Panc1 (cell line): Measurements from ENCODE around the gene PHC3.

Experiments used
- POLR2AphosphoS5 ChIP-seq: IDR thresholded peaks from 2 replicates; pipeline ENCODE4 v1.6.1; 2012; ENCODE audit warnings: mild to moderate bottlenecking, low read depth, low read length, moderate library complexity
- SIN3A ChIP-seq: IDR thresholded peaks from 2 replicates; pipeline ENCODE4 v1.6.1; 2012; ENCODE audit warnings: low read depth, mild to moderate bottlenecking, low read length, moderate library complexity, borderline replicate concordance; ENCODE audit not compliant: insufficient read depth
- TF ChIP-seq, protein P1 (sequence below): fragments of 450-650 bp; IDR thresholded peaks from 2 replicates; pipeline ENCODE4 v1.5.1; 2017; ENCODE audit warnings: mild to moderate bottlenecking
- TF ChIP-seq, protein P2 (sequence below), 2 experiments: IDR thresholded peaks; 2 replicates each; pipeline ENCODE4 v1.6.1; 2011 to 2012; ENCODE audit warnings: low read depth in 2 of 2, control low read depth in 1 of 2, low read length in 1 of 2, mild to moderate bottlenecking in 1 of 2, moderate library complexity in 1 of 2; ENCODE audit not compliant: insufficient read depth in 1 of 2

DNA sequence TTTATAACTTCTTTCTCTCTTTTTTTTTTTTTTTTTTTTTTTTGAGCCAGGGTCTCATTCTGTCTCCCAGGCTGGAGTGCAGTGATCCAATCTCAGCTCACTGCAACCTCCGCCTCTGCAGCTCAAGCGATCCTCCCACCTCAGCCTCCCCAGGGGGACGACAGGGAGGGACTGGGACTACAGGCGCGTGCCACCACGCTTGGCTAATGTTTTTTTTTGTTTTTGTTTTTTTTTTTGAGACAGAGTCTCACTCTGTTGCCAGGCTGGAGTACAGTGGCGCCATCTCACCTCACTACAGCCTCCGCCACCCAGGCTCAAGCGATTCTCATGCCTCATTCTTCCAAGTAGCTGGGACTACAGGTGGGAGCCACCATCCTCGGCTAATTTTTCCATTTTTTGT lies 23.0 kb upstream of the PHC3 start:
- no peak for TF ChIP-seq POLR2AphosphoS5
- TF ChIP-seq, protein P1, sequence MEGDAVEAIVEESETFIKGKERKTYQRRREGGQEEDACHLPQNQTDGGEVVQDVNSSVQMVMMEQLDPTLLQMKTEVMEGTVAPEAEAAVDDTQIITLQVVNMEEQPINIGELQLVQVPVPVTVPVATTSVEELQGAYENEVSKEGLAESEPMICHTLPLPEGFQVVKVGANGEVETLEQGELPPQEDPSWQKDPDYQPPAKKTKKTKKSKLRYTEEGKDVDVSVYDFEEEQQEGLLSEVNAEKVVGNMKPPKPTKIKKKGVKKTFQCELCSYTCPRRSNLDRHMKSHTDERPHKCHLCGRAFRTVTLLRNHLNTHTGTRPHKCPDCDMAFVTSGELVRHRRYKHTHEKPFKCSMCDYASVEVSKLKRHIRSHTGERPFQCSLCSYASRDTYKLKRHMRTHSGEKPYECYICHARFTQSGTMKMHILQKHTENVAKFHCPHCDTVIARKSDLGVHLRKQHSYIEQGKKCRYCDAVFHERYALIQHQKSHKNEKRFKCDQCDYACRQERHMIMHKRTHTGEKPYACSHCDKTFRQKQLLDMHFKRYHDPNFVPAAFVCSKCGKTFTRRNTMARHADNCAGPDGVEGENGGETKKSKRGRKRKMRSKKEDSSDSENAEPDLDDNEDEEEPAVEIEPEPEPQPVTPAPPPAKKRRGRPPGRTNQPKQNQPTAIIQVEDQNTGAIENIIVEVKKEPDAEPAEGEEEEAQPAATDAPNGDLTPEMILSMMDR, result no peak
- TF ChIP-seq SIN3A, result no peak
- TF ChIP-seq, protein P2, sequence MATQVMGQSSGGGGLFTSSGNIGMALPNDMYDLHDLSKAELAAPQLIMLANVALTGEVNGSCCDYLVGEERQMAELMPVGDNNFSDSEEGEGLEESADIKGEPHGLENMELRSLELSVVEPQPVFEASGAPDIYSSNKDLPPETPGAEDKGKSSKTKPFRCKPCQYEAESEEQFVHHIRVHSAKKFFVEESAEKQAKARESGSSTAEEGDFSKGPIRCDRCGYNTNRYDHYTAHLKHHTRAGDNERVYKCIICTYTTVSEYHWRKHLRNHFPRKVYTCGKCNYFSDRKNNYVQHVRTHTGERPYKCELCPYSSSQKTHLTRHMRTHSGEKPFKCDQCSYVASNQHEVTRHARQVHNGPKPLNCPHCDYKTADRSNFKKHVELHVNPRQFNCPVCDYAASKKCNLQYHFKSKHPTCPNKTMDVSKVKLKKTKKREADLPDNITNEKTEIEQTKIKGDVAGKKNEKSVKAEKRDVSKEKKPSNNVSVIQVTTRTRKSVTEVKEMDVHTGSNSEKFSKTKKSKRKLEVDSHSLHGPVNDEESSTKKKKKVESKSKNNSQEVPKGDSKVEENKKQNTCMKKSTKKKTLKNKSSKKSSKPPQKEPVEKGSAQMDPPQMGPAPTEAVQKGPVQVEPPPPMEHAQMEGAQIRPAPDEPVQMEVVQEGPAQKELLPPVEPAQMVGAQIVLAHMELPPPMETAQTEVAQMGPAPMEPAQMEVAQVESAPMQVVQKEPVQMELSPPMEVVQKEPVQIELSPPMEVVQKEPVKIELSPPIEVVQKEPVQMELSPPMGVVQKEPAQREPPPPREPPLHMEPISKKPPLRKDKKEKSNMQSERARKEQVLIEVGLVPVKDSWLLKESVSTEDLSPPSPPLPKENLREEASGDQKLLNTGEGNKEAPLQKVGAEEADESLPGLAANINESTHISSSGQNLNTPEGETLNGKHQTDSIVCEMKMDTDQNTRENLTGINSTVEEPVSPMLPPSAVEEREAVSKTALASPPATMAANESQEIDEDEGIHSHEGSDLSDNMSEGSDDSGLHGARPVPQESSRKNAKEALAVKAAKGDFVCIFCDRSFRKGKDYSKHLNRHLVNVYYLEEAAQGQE (IDR thresholded peaks at IDR 0.05; ENCODE audit: insufficient read depth in 1 of 2, low read depth in 2 of 2, low read length in 1 of 2), result no peak
